Esophagus squamous epithelium (tissue), 5 donors: ENCODE results near the gene BIRC5. TPM values are rescaled to one million over a fixed set of nuclear protein-coding genes. Genes with fewer than 3 reads are reported as not detected.

Experiments
- DNase-seq: peaks from one replicate; lab custom pipeline; 2025; lab: John Stamatoyannopoulos, UW
- H3K27ac ChIP-seq, 4 donors: fragments of 200-600 bp; sonication (generic); one replicate each; pipeline ENCODE4 v1.5.1; 2016 to 2019; ENCODE audit warnings: mild to moderate bottlenecking in 1 of 4
- H3K27me3 ChIP-seq, 4 donors: fragments of 200-600 bp; sonication (generic); 1 replicate in 3 of 4; 2 replicates in 1 of 4; pipeline versions ENCODE4 v1.5.1 to v1.6.0; 2017 to 2021; ENCODE audit warnings: antibody characterized with exemption in 1 of 4
- H3K36me3 ChIP-seq, 3 donors: fragments of 200-600 bp; sonication (generic); one replicate each; pipeline ENCODE4 v1.5.1; 2016 to 2019
- H3K4me1 ChIP-seq, 3 donors: fragments of 200-600 bp; sonication (generic); one replicate each; pipeline ENCODE4 v1.5.1; 2017 to 2019
- H3K4me3 ChIP-seq, 4 donors: fragments of 200-600 bp; sonication (generic); 1 replicate in 3 of 4; 2 replicates in 1 of 4; pipeline ENCODE4 v1.5.1; 2016 to 2019; ENCODE audit warnings: mild to moderate bottlenecking in 2 of 4, moderate library complexity in 1 of 4
- H3K9me3 ChIP-seq, 3 donors: fragments of 200-600 bp; sonication (generic); one replicate each; pipeline ENCODE4 v1.5.1; 2016 to 2019
- POLR2A ChIP-seq, 4 donors: fragments of 450-650 bp; IDR thresholded peaks; one replicate each; pipeline ENCODE4 v1.6.1; 2017; ENCODE audit warnings: antibody characterized with exemption in 4 of 4, mild to moderate bottlenecking in 4 of 4, moderate library complexity in 3 of 4
- WGBS, 2 donors: methylation state at CpG; one replicate each; pipeline ENCODE4 v1.1.5; 2018; 5-methylcytosine and 5-hydroxymethylcytosine counted together
- intact Hi-C: fragments of 100-400 bp; cut with DNase I; formaldehyde crosslinking; loops from one replicate; pipeline ENCODE4 v1.15.0; 2022
- total RNA-seq, 4 donors: library from RNA; depleted of rRNA; stranded (reverse); fragments of >200 nt; gene quantifications; one replicate each; pipeline ENCODE4 v1.1.0, GENCODE V29; 2016
- TF ChIP-seq, protein P1 (sequence below), 6 experiments: fragments of 450-650 bp in 4 of 6; fragments of 200-600 bp in 2 of 6; sonication (generic) in 2 of 6; IDR thresholded peaks; one replicate each; pipeline ENCODE4 v1.5.1; 2016 to 2019; ENCODE audit warnings: antibody characterized with exemption in 6 of 6, mild to moderate bottlenecking in 4 of 6, moderate library complexity in 4 of 6
- donor health status: DM: yes; HTN: yes; CAD: no.

The BIRC5 gene
- total RNA-seq, 4 donors from 2014 or later, result 6.6 to 33.6 (median 21.0) TPM

DNA sequence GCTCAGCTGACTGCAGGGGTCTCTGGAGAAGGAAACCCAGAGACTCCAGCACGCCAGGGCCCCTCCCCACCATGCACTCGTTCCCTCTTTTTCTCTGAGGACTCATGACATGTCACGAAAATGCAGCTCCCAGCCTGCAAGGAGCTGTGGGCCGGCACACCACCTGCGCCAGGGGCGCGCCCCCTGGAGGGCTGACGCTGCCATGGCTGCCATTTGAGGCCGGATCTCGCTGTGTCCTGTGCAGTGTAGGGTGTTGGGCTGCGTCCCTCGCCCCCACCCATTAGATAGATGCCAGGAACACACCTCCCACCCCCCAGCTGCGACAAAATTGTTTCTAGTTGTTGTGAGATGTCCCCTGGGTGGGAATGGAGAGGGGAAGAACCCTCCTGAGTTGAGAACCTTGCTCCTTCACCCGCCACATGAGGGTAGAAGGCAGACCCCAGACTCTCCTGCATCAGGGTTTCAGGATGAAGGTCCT lies 37.5 kb upstream of the BIRC5 start:
- Histone ChIP-seq H3K36me3 (peaks cover 0 to 17% (median 0%) of the 10 kb centered on the region in 3 donors), H3K4me1 (peaks cover 43 to 83% (median 77%) of the 10 kb centered on the region in 3 donors), H3K27ac (peak overlapping the region in 3 of 4 donors; percentile 82 to 98 (median 94)), H3K9me3 (no peaks in the 10 kb centered on the region), H3K27me3 (no peaks in the 10 kb centered on the region), H3K4me3 (no peak overlapping the region)
- WGBS, 2 donors, result 17 to 40% methylated on average over 1 to 13 of the region's 14 CpGs
- no peak for TF ChIP-seq POLR2A (IDR thresholded peaks at IDR 0.05)
- TF ChIP-seq, protein P1, sequence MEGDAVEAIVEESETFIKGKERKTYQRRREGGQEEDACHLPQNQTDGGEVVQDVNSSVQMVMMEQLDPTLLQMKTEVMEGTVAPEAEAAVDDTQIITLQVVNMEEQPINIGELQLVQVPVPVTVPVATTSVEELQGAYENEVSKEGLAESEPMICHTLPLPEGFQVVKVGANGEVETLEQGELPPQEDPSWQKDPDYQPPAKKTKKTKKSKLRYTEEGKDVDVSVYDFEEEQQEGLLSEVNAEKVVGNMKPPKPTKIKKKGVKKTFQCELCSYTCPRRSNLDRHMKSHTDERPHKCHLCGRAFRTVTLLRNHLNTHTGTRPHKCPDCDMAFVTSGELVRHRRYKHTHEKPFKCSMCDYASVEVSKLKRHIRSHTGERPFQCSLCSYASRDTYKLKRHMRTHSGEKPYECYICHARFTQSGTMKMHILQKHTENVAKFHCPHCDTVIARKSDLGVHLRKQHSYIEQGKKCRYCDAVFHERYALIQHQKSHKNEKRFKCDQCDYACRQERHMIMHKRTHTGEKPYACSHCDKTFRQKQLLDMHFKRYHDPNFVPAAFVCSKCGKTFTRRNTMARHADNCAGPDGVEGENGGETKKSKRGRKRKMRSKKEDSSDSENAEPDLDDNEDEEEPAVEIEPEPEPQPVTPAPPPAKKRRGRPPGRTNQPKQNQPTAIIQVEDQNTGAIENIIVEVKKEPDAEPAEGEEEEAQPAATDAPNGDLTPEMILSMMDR (IDR thresholded peaks at IDR 0.05), result peak; percentile 69 to 94 (median 92)
- no peak for DNase-seq
- intact Hi-C loops, result loop anchor here (2.0 kb wide), 1 partner anchor 64 kb away; no protein-coding TSS in a partner anchor

DNA sequence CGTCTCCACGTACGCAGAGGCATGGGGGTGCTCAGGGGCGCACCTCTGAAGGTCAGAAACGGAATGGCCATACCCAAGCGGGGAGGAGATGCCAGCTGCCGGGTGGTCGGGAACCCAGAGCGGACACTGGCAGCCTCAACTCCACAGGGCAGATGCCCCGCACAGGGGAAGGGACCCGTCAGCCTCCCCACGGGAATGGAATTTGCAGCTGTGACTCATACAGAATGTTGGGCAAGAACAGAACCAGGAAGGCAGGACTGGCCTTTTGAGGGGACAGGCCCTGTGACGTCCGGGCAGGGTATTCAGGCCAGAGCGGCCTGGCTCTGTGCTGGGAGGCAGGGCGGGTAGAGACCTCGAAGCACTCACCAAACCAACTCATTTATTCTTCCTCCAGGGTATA lies 34.7 kb upstream of the BIRC5 start:
- 23 to 60% methylated on average over 1 to 2 of the region's 17 CpGs for WGBS, 2 donors
- no peak overlapping the region for H3K4me3 ChIP-seq
- no peaks in the 10 kb centered on the region for H3K27me3 ChIP-seq
- intact Hi-C loops, result no loop called here
- peak in 1 of 4 donors; percentile 40 for TF ChIP-seq POLR2A (IDR thresholded peaks at IDR 0.05)
- TF ChIP-seq, protein P1 (IDR thresholded peaks at IDR 0.05), result no peak
- H3K4me1 ChIP-seq, result peaks cover 23 to 60% (median 49%) of the 10 kb centered on the region in 3 donors
- no peaks in the 10 kb centered on the region for H3K36me3 ChIP-seq
- no peak for DNase-seq
- peak overlapping the region; percentile 52 to 86 (median 70) for H3K27ac ChIP-seq
- H3K9me3 ChIP-seq, result no peaks in the 10 kb centered on the region

DNA sequence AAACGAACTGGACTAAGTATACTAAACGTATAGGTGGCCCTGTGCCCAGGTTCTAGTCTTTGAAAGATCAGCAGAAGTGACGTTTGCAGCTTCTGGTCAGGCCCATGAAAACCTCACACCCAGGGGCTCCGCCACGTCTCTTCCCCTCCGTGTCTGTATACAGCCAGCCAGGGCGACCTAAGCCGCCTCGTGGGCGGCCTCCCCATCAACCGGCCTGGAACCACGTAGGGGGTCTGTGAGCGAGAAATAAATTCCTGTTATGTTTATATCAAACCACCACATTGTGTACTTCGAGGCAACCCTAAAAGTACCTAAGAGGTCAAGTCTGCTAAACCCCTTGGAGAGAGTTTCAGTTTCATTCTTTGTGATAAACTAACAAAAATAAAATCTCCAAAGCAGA lies 34.0 kb upstream of the BIRC5 start:
- Histone ChIP-seq H3K27me3 (no peaks in the 10 kb centered on the region), H3K27ac (peak overlapping the region; percentile 52 to 86 (median 70)), H3K9me3 (no peaks in the 10 kb centered on the region), H3K36me3 (no peaks in the 10 kb centered on the region), H3K4me1 (peaks cover 19 to 60% (median 42%) of the 10 kb centered on the region in 3 donors), H3K4me3 (peak overlapping the region in 2 of 4 donors; percentile 1 to 23)
- TF ChIP-seq, protein P1 (IDR thresholded peaks at IDR 0.05), result no peak
- TF ChIP-seq POLR2A (IDR thresholded peaks at IDR 0.05), result no peak
- 58 to 63% methylated on average over 14 of the region's 14 CpGs for WGBS, 2 donors
- intact Hi-C loops, result no loop called here
- no peak for DNase-seq

DNA sequence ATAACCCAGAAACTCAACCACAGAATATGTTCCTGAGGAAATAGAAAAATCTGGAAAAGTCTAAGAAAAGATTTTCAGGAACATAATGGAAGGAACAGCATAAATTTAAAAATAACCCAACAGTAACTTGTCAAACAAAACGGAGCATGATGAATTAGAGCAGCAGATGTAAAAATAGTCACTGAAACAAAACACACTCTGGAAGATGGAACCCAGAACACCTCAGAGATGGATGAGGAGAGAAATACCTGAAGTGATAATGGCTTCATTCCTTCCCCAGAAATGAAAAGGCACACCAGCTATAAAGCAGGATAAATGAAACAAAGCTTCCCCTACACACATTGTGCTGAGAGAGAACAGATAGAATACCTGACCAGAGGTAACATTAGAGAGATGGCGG lies 33.5 kb upstream of the BIRC5 start:
- Histone ChIP-seq H3K4me3 (no peak overlapping the region), H3K4me1 (peaks cover 15 to 60% (median 38%) of the 10 kb centered on the region in 3 donors), H3K27me3 (no peaks in the 10 kb centered on the region), H3K27ac (peak overlapping the region in 3 of 4 donors; percentile 49 to 70 (median 69)), H3K36me3 (no peaks in the 10 kb centered on the region), H3K9me3 (no peaks in the 10 kb centered on the region)
- intact Hi-C loops, result no loop called here
- DNase-seq, result no peak
- WGBS, 2 donors, result 59 to 73% methylated on average over 2 of the region's 2 CpGs
- TF ChIP-seq, protein P1 (IDR thresholded peaks at IDR 0.05), result no peak
- TF ChIP-seq POLR2A (IDR thresholded peaks at IDR 0.05), result no peak

DNA sequence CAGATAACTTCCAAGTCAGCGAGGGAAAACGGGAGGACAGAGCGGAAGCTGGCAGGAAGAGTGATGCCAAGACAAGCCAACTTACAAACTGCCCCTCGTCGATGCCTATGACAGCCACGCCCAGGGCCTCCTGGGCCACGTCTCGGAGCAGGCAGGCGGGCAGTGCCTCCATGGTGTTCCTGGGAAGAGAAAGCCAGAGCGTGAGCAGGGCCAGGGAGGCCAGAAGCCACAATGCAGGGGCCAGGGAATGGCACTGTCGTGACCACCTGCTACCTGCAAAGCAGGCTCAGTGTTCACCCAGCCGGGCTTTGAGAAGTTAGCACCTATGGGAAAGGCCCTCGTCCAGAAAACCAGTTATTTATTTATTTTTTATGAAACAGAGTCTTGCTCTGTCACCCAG lies 31.5 kb upstream of the BIRC5 start:
- Histone ChIP-seq H3K27me3 (no peaks in the 10 kb centered on the region), H3K4me3 (no peak overlapping the region), H3K9me3 (no peaks in the 10 kb centered on the region), H3K27ac (no peak overlapping the region), H3K4me1 (peaks cover 11 to 58% (median 30%) of the 10 kb centered on the region in 3 donors), H3K36me3 (no peaks in the 10 kb centered on the region)
- no peak for DNase-seq
- WGBS, 2 donors, result 91 to 94% methylated on average over 10 to 13 of the region's 13 CpGs
- TF ChIP-seq POLR2A (IDR thresholded peaks at IDR 0.05), result no peak
- TF ChIP-seq, protein P1 (IDR thresholded peaks at IDR 0.05), result no peak
- intact Hi-C loops, result no loop called here
